ENCODE results near the gene CNNM2.

- no peak for TF ChIP-seq CTCF (IDR thresholded peaks at IDR 0.05)
- TF ChIP-seq POLR2AphosphoS5 (IDR thresholded peaks at IDR 0.05) = no peak
- TF ChIP-seq POLR2A (IDR thresholded peaks at IDR 0.05) = no peak
- no peak for TF ChIP-seq EP300 (IDR thresholded peaks at IDR 0.05)
Measured at GRCh38 chr10:102868911-102869257, 49.2 kb upstream of the CNNM2 start.
